Peyer's patch (tissue), 4 donors: Measurements from ENCODE around the gene NALCN. TPM values are rescaled to one million over a fixed set of nuclear protein-coding genes. Genes with fewer than 3 reads are reported as not detected.

ENCODE experiments used
- DNase-seq, 3 donors: peaks; one replicate each; pipeline ENCODE4 v3.0.0-alpha.2; 2017 to 2019
- H3K27ac ChIP-seq, 4 donors: fragments of 200-600 bp; sonication (generic); one replicate each; pipeline ENCODE4 v1.5.1; 2016 to 2019
- H3K27me3 ChIP-seq, 2 donors: fragments of 200-600 bp; sonication (generic); one replicate each; pipeline ENCODE4 v1.5.1; 2019
- H3K36me3 ChIP-seq, 3 donors: fragments of 200-600 bp; sonication (generic); one replicate each; pipeline ENCODE4 v1.5.1; 2016 to 2019
- H3K4me1 ChIP-seq, 4 donors: fragments of 200-600 bp; sonication (generic); one replicate each; pipeline ENCODE4 v1.5.1; 2016 to 2019
- H3K4me3 ChIP-seq, 4 donors: fragments of 200-600 bp; sonication (generic); 1 replicate in 3 of 4; 2 replicates in 1 of 4; pipeline ENCODE4 v1.5.1; 2016 to 2019; ENCODE audit warnings: mild to moderate bottlenecking in 1 of 4
- H3K9me3 ChIP-seq, 4 donors: fragments of 200-600 bp; sonication (generic); one replicate each; pipeline ENCODE4 v1.5.1; 2016 to 2019; ENCODE audit warnings: mild to moderate bottlenecking in 1 of 4
- POLR2A ChIP-seq, 2 donors: fragments of 450-650 bp; IDR thresholded peaks; one replicate each; pipeline ENCODE4 v1.5.1; 2017; ENCODE audit warnings: antibody characterized with exemption in 2 of 2, mild to moderate bottlenecking in 2 of 2, moderate library complexity in 2 of 2
- total RNA-seq, 4 donors: library from RNA; depleted of rRNA; stranded (reverse); fragments of >200 nt; gene quantifications; one replicate each; pipeline ENCODE4 v1.1.0, GENCODE V29; 2016
- TF ChIP-seq, protein P1 (sequence below), 6 experiments: fragments of 450-650 bp in 4 of 6; fragments of 200-600 bp in 2 of 6; sonication (generic) in 1 of 6; IDR thresholded peaks; one replicate each; pipeline ENCODE4 v1.5.1; 2017 to 2019; ENCODE audit warnings: antibody characterized with exemption in 6 of 6, mild to moderate bottlenecking in 3 of 6, moderate library complexity in 1 of 6

NALCN gene
- total RNA-seq, 4 donors from 2014 or later = 0.13 to 0.18 TPM; not detected in 2

GRCh38 chr13:101090287-101090686, 326.0 kb downstream of the NALCN start:
- Histone ChIP-seq H3K36me3 (no peaks in the 10 kb centered on the region), H3K4me3 (no peak overlapping the region), H3K4me1 (no peaks in the 10 kb centered on the region), H3K27me3 (no peaks in the 10 kb centered on the region), H3K27ac (no peak overlapping the region), H3K9me3 (no peaks in the 10 kb centered on the region)
- DNase-seq = no peak
- no peak for TF ChIP-seq POLR2A (IDR thresholded peaks at IDR 0.05)
- TF ChIP-seq, protein P1, sequence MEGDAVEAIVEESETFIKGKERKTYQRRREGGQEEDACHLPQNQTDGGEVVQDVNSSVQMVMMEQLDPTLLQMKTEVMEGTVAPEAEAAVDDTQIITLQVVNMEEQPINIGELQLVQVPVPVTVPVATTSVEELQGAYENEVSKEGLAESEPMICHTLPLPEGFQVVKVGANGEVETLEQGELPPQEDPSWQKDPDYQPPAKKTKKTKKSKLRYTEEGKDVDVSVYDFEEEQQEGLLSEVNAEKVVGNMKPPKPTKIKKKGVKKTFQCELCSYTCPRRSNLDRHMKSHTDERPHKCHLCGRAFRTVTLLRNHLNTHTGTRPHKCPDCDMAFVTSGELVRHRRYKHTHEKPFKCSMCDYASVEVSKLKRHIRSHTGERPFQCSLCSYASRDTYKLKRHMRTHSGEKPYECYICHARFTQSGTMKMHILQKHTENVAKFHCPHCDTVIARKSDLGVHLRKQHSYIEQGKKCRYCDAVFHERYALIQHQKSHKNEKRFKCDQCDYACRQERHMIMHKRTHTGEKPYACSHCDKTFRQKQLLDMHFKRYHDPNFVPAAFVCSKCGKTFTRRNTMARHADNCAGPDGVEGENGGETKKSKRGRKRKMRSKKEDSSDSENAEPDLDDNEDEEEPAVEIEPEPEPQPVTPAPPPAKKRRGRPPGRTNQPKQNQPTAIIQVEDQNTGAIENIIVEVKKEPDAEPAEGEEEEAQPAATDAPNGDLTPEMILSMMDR (IDR thresholded peaks at IDR 0.05) = no peak

- Histone ChIP-seq H3K27ac (no peak overlapping the region), H3K4me3 (no peak overlapping the region), H3K4me1 (no peaks in the 10 kb centered on the region), H3K36me3 (no peaks in the 10 kb centered on the region), H3K9me3 (no peaks in the 10 kb centered on the region), H3K27me3 (no peaks in the 10 kb centered on the region)
- DNase-seq = no peak
- TF ChIP-seq, protein P1 (IDR thresholded peaks at IDR 0.05) = no peak
- no peak for TF ChIP-seq POLR2A (IDR thresholded peaks at IDR 0.05)
Measured at GRCh38 chr13:101085551-101085950, 330.8 kb downstream of the NALCN start.

GRCh38 chr13:101082441-101082840, 333.9 kb downstream of the NALCN start:
- TF ChIP-seq, protein P1 (IDR thresholded peaks at IDR 0.05) = no peak
- no peak for TF ChIP-seq POLR2A (IDR thresholded peaks at IDR 0.05)
- H3K4me1 ChIP-seq = no peaks in the 10 kb centered on the region
- H3K27ac ChIP-seq = no peak overlapping the region
- DNase-seq = no peak
- no peaks in the 10 kb centered on the region for H3K27me3 ChIP-seq
- H3K36me3 ChIP-seq = no peaks in the 10 kb centered on the region
- H3K9me3 ChIP-seq = peaks cover 0 to 2% (median 0%) of the 10 kb centered on the region in 4 donors
- no peak overlapping the region for H3K4me3 ChIP-seq

DNA sequence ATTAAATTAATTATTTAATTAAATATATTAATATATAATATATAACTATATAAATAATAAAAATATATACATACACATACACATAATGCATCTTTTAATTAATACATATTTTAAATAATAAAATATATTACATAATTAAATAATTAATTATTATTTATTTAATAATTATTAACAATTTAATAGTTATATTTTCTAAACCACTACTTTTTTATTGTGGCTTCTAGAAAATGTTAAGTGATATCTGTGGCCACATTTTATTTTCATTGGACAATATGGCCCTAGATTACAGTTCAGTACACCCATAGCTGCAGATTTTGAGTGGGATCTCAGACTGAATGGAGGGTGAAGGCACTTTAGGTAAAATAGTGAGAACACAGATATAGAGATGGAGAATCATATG, 335.7 kb downstream of the NALCN start:
- H3K4me3 ChIP-seq = no peak overlapping the region
- H3K4me1 ChIP-seq = no peaks in the 10 kb centered on the region
- H3K9me3 ChIP-seq = peaks cover 0 to 2% (median 0%) of the 10 kb centered on the region in 4 donors
- H3K27ac ChIP-seq = no peak overlapping the region
- no peak for DNase-seq
- H3K27me3 ChIP-seq = no peaks in the 10 kb centered on the region
- no peaks in the 10 kb centered on the region for H3K36me3 ChIP-seq
- TF ChIP-seq, protein P1 (IDR thresholded peaks at IDR 0.05) = no peak
- no peak for TF ChIP-seq POLR2A (IDR thresholded peaks at IDR 0.05)

- TF ChIP-seq POLR2A (IDR thresholded peaks at IDR 0.05) = no peak
- TF ChIP-seq, protein P1 (IDR thresholded peaks at IDR 0.05) = no peak
- H3K9me3 ChIP-seq = no peaks in the 10 kb centered on the region
- H3K27me3 ChIP-seq = no peaks in the 10 kb centered on the region
- DNase-seq = no peak
- H3K27ac ChIP-seq = no peak overlapping the region
- no peaks in the 10 kb centered on the region for H3K4me1 ChIP-seq
- no peaks in the 10 kb centered on the region for H3K36me3 ChIP-seq
- H3K4me3 ChIP-seq = no peak overlapping the region
Measured at GRCh38 chr13:101065329-101065728, 351.0 kb downstream of the NALCN start.

GRCh38 chr13:101059793-101060192, 356.5 kb downstream of the NALCN start:
- Histone ChIP-seq H3K4me1 (no peaks in the 10 kb centered on the region), H3K36me3 (no peaks in the 10 kb centered on the region), H3K27ac (no peak overlapping the region), H3K9me3 (no peaks in the 10 kb centered on the region), H3K27me3 (no peaks in the 10 kb centered on the region), H3K4me3 (no peak overlapping the region)
- no peak for TF ChIP-seq POLR2A (IDR thresholded peaks at IDR 0.05)
- TF ChIP-seq, protein P1 (IDR thresholded peaks at IDR 0.05) = no peak
- no peak for DNase-seq
